ENCODE data around the gene DNMBP. TPM values are rescaled to one million over a fixed set of nuclear protein-coding genes. Genes with fewer than 3 reads are reported as not detected.

The DNMBP gene
- total RNA-seq, 1 donor from 2014 or later, result 15.9 TPM

- Histone ChIP-seq H3K4me1 (no peaks in the 10 kb centered on the region), H3K9me3 (no peaks in the 10 kb centered on the region), H3K4me3 (no peak overlapping the region), H3K27me3 (no peaks in the 10 kb centered on the region), H3K36me3 (no peaks in the 10 kb centered on the region), H3K27ac (no peak overlapping the region)
- no peak for DNase-seq (ENCODE audit: low spot score in 2 of 2)
- no peak for TF ChIP-seq CTCF (IDR thresholded peaks at IDR 0.05)
- intact Hi-C loops (cut with DNase I), result no loop called here
These were observed 175.3 kb downstream of the DNMBP start for GRCh38 chr10:99834410-99834809.

DNA sequence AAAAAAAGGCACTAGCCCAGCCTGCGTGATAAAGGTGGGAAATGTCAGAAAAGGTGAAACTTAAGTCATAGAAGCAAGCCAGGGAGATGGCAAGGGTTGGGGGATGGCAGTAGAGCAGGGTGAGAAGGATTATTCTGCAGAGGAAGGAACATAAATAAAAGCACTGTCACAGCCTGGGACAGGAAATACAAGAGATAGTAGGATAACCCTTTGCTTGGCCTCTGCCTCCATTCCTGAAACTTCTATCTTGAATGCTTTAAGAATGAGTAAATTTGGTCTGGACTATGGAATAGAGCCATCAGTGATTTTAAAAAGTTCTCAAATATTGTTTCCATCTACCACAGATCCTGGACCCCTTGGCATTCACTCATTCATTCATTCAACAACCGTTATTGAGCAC lies 177.3 kb downstream of the DNMBP start:
- H3K4me3 ChIP-seq, result no peak overlapping the region
- no peaks in the 10 kb centered on the region for H3K9me3 ChIP-seq
- intact Hi-C loops (cut with DNase I), result no loop called here
- H3K27me3 ChIP-seq, result no peaks in the 10 kb centered on the region
- no peaks in the 10 kb centered on the region for H3K36me3 ChIP-seq
- TF ChIP-seq CTCF (IDR thresholded peaks at IDR 0.05), result no peak
- H3K4me1 ChIP-seq, result no peaks in the 10 kb centered on the region
- no peak overlapping the region for H3K27ac ChIP-seq
- DNase-seq (ENCODE audit: low spot score in 2 of 2), result no peak

- H3K9me3 ChIP-seq, result no peaks in the 10 kb centered on the region
- intact Hi-C loops (cut with DNase I), result no loop called here
- H3K4me1 ChIP-seq, result no peaks in the 10 kb centered on the region
These were observed 181.3 kb downstream of the DNMBP start for GRCh38 chr10:99828464-99828863.

DNA sequence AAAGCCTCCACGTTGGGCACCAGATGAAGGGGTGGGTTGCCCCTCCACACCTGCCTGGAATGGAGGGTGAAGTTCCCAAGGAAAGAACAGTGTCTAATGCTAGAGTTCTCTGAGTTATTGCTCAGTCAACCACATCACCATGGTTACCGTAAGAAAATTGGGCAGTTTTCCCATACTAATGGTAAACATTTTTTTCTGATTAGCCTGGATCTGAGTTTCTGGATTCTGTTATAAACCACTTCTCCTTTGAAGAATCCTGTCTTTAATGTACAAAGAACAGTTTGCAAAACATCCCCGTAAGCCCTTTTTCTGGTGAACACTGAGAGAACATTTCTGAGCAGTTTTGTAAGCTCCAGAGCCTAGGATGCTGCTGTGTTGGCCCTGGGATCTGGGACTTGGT lies 181.8 kb downstream of the DNMBP start:
- H3K36me3 ChIP-seq, result no peaks in the 10 kb centered on the region
- no peaks in the 10 kb centered on the region for H3K9me3 ChIP-seq
- H3K4me3 ChIP-seq, result no peak overlapping the region
- no peaks in the 10 kb centered on the region for H3K27me3 ChIP-seq
- no peak for TF ChIP-seq CTCF (IDR thresholded peaks at IDR 0.05)
- intact Hi-C loops (cut with DNase I), result no loop called here
- H3K27ac ChIP-seq, result no peak overlapping the region
- no peaks in the 10 kb centered on the region for H3K4me1 ChIP-seq
- no peak for DNase-seq (ENCODE audit: low spot score in 2 of 2)

More at GRCh38 chr10:99828464-99828863, 181.3 kb downstream of the DNMBP start:
- H3K27me3 ChIP-seq, result no peaks in the 10 kb centered on the region
- no peak for TF ChIP-seq CTCF (IDR thresholded peaks at IDR 0.05)
- no peak overlapping the region for H3K4me3 ChIP-seq
- H3K27ac ChIP-seq, result no peak overlapping the region
- H3K36me3 ChIP-seq, result no peaks in the 10 kb centered on the region
- no peak for DNase-seq (ENCODE audit: low spot score in 2 of 2)

Other genes starting within 250 kb of the DNMBP start
- gene ABCC2, start 227.3 kb downstream of the DNMBP start, total RNA-seq, result 0.96 TPM
- not detected for gene CPN1, start 71.9 kb upstream of the DNMBP start, total RNA-seq
- 16.6 TPM for gene ERLIN1, start 176.1 kb upstream of the DNMBP start, total RNA-seq
- gene CHUK, start 219.6 kb upstream of the DNMBP start, total RNA-seq, result 54.6 TPM

Measured in ascending aorta (tissue), 2 donors.